Thoracic aorta (tissue), 2 donors: ENCODE results near the gene AHCY. TPM values are rescaled to one million over a fixed set of nuclear protein-coding genes. Genes with fewer than 3 reads are reported as not detected.
"Not testable (repeated sequence)": the region's sequence is repeated elsewhere in the genome, so short reads cannot be mapped to it uniquely, and the experiment has no call there.

Experiments used
- ATAC-seq: fragments of 150-250 bp; one replicate; pipeline ENCODE4 v1.8.0; 2017; ENCODE audit warnings: low read depth; ENCODE audit not compliant: insufficient number of reproducible peaks, low FRiP score
- DNase-seq: peaks from one replicate; pipeline ENCODE4 v3.0.0-alpha.2; 2020; ENCODE audit warnings: low spot score
- H3K27ac ChIP-seq, 2 donors: fragments of 200-600 bp; sonication (generic); 1 replicate in 1 of 2; 2 replicates in 1 of 2; pipeline ENCODE4 v1.5.1; 2016; ENCODE audit warnings: mild to moderate bottlenecking in 2 of 2, moderate library complexity in 2 of 2
- H3K27me3 ChIP-seq: fragments of 200-600 bp; sonication (generic); replicated peaks from 2 replicates; pipeline ENCODE4 v1.6.0; 2016; ENCODE audit warnings: mild to moderate bottlenecking; ENCODE audit not compliant: insufficient read depth
- H3K36me3 ChIP-seq: fragments of 200-600 bp; sonication (generic); one replicate; pipeline ENCODE4 v1.5.1; 2016
- H3K4me1 ChIP-seq, 2 donors: fragments of 200-600 bp; sonication (generic); 1 replicate in 1 of 2; 2 replicates in 1 of 2; pipeline versions ENCODE4 v1.5.1 to v1.6.0; 2016; ENCODE audit warnings: low read depth in 2 of 2, mild to moderate bottlenecking in 1 of 2; ENCODE audit not compliant: control insufficient read depth in 1 of 2
- H3K4me3 ChIP-seq: fragments of 200-600 bp; sonication (generic); 2 replicates; pipeline ENCODE4 v1.5.1; 2016; ENCODE audit warnings: mild to moderate bottlenecking
- H3K9me3 ChIP-seq: fragments of 200-600 bp; sonication (generic); 2 replicates; pipeline ENCODE4 v1.5.1; 2016
- CTCF ChIP-seq: fragments of 200-600 bp; sonication (generic); IDR thresholded peaks from one replicate; pipeline ENCODE4 v1.5.1; 2019; ENCODE audit warnings: antibody characterized with exemption
- total RNA-seq, 2 donors: library from RNA; depleted of rRNA; stranded (reverse); fragments of >200 nt; gene quantifications; one replicate each; pipeline versions ENCODE4 v1.1.0 to v1.2.3, GENCODE V29; 2016

AHCY gene
- total RNA-seq, 2 donors from 2014 or later, result 38.7 to 71.8 TPM

- Histone ChIP-seq H3K36me3 (no peaks in the 10 kb centered on the region), H3K27ac (no peak overlapping the region), H3K4me1 (no peaks in the 10 kb centered on the region), H3K4me3 (no peak overlapping the region), H3K27me3 (no peaks in the 10 kb centered on the region), H3K9me3 (no peaks in the 10 kb centered on the region)
- DNase-seq (no peak), ATAC-seq (no peak)
- no peak for TF ChIP-seq CTCF
Measured at GRCh38 chr20:34334654-34335407, 31.7 kb upstream of the AHCY start.

- Histone ChIP-seq H3K4me1 (no peaks in the 10 kb centered on the region), H3K27ac (no peak overlapping the region)
- TF ChIP-seq CTCF, result no peak
Measured at GRCh38 chr20:34333786-34334185, 30.6 kb upstream of the AHCY start.

GRCh38 chr20:34332262-34332920, 29.2 kb upstream of the AHCY start:
- Histone ChIP-seq H3K27ac (no peak overlapping the region), H3K9me3 (no peaks in the 10 kb centered on the region), H3K4me3 (no peak overlapping the region), H3K4me1 (no peaks in the 10 kb centered on the region), H3K27me3 (no peaks in the 10 kb centered on the region), H3K36me3 (no peaks in the 10 kb centered on the region)
- DNase-seq (no peak), ATAC-seq (no peak)
- no peak for TF ChIP-seq CTCF

More at GRCh38 chr20:34333786-34334185, 30.6 kb upstream of the AHCY start:
- H3K27me3 ChIP-seq, result no peaks in the 10 kb centered on the region
- DNase-seq (no peak), ATAC-seq (no peak)
- H3K4me3 ChIP-seq, result no peak overlapping the region
- no peaks in the 10 kb centered on the region for H3K9me3 ChIP-seq
- H3K36me3 ChIP-seq, result no peaks in the 10 kb centered on the region

- TF ChIP-seq CTCF, result no peak
- Histone ChIP-seq H3K4me3 (no peak overlapping the region), H3K27ac (no peak overlapping the region), H3K9me3 (no peaks in the 10 kb centered on the region), H3K27me3 (no peaks in the 10 kb centered on the region), H3K4me1 (no peaks in the 10 kb centered on the region), H3K36me3 (no peaks in the 10 kb centered on the region)
- ATAC-seq (no peak), DNase-seq (no peak)
Measured at GRCh38 chr20:34331838-34332237, 28.7 kb upstream of the AHCY start.

GRCh38 chr20:34330861-34331544, 27.8 kb upstream of the AHCY start:
- H3K4me3 ChIP-seq, H3K4me1 ChIP-seq, H3K9me3 ChIP-seq, H3K36me3 ChIP-seq, H3K27ac ChIP-seq, H3K27me3 ChIP-seq, DNase-seq, ATAC-seq: not testable (repeated sequence)
